Duodenal mucosa (tissue), 2 donors: ENCODE results near the gene ESRRB.

Source experiments
- H3K27ac ChIP-seq: one replicate; pipeline ENCODE4 v1.7.0; 2013; ENCODE audit warnings: low read depth, low read length
- H3K27me3 ChIP-seq, 2 donors: one replicate each; pipeline ENCODE4 v1.7.0; 2013; ENCODE audit warnings: low read length in 2 of 2, control low read depth in 1 of 2; ENCODE audit not compliant: insufficient read depth in 2 of 2, control insufficient read depth in 1 of 2
- H3K36me3 ChIP-seq, 2 donors: one replicate each; pipeline ENCODE4 v1.7.0; 2013; ENCODE audit warnings: low read length in 2 of 2, control low read depth in 1 of 2; ENCODE audit not compliant: insufficient read depth in 2 of 2, control insufficient read depth in 1 of 2
- H3K4me1 ChIP-seq, 2 donors: one replicate each; pipeline ENCODE4 v1.7.0; 2013; ENCODE audit warnings: low read length in 2 of 2, control low read depth in 1 of 2; ENCODE audit not compliant: insufficient read depth in 2 of 2, control insufficient read depth in 1 of 2
- H3K4me3 ChIP-seq, 2 donors: one replicate each; pipeline ENCODE4 v1.7.0; 2013; ENCODE audit warnings: low read length in 2 of 2, low read depth in 1 of 2
- H3K9ac ChIP-seq, 2 donors: one replicate each; pipeline ENCODE4 v1.7.0; 2013; ENCODE audit warnings: low read length in 2 of 2, low read depth in 1 of 2
- H3K9me3 ChIP-seq, 2 donors: one replicate each; pipeline ENCODE4 v1.7.0; 2013; ENCODE audit warnings: low read length in 2 of 2, control low read depth in 1 of 2; ENCODE audit not compliant: control insufficient read depth in 1 of 2

The ESRRB gene

GRCh38 chr14:76467711-76468155 lies 91.8 kb downstream of the ESRRB start:
- peaks cover 0 to 4% of the 10 kb centered on the region in 2 donors for H3K27me3 ChIP-seq
- H3K4me3 ChIP-seq: no peak overlapping the region
- H3K9me3 ChIP-seq: no peaks in the 10 kb centered on the region
- H3K4me1 ChIP-seq: no peaks in the 10 kb centered on the region
- no peaks in the 10 kb centered on the region for H3K36me3 ChIP-seq
- H3K9ac ChIP-seq: no peak overlapping the region
- no peak overlapping the region for H3K27ac ChIP-seq

DNA sequence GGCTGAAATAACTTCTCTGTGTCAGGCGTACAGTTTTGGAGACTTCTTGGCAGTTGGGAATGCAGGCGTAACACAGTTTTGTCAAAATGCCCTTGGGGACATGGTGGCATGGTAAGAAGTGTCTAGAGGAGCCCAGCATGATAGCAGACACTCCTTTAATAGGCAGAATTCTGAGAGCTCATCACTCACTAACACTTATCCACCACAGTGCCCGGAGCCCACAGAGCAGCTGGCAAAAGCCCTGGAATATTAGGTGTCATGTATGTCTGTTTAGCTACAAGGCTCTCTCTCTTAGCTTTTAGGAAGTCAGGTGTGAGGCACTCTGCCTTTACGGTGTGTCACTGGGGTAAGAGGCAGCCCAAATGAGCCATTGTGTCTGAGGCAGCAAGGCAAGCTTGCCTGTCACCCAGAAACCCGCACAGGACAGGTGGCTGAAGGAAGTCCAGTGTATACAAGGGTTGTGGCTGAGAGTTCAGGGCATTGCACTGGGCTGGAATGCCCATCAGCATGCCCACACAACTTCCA lies 96.3 kb downstream of the ESRRB start:
- no peak overlapping the region for H3K27ac ChIP-seq

DNA sequence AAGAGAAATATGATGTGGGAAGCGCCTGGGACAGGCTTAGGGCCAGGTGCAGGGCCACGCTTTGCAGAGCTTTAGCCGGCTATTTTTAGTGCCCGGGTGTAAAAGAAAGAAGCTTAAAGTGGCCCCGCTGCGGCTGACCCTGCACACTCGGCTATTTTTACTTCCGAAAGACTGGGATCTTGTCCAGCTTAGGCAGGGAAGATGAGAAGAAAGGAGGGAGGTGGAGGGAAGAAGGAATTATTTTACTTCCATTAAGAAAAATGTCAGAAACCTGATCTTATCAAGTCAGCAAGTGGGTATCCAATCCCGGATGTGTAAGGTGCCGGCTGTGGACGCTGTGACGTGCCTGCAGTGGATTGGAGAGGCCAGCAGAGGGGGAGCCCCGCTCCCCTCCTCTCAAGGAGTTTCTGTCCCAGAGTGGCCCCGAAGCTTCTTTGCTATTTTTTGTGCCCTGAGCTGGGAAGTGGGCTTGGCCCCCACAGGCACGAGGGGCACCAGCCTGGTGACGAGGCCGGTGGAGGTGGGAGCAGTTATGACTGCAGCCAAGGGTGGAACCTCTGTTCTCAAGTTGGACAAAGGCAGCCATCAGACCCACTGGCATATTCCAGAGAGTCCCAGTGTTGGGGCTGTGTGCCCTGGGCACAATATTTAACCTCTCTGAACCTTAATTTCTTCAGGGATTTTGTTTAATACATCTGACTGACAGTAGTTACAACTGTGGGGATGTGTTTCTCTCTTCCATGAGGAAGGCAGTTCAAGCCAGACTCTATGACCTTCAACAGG lies 97.7 kb downstream of the ESRRB start:
- Histone ChIP-seq H3K4me1 (no peaks in the 10 kb centered on the region), H3K27me3 (peaks cover 0 to 4% of the 10 kb centered on the region in 2 donors), H3K36me3 (no peaks in the 10 kb centered on the region), H3K9me3 (no peaks in the 10 kb centered on the region), H3K4me3 (no peak overlapping the region), H3K27ac (no peak overlapping the region), H3K9ac (no peak overlapping the region)

More for the DNA sequence above, 96.3 kb downstream of the ESRRB start:
- peaks cover 0 to 4% of the 10 kb centered on the region in 2 donors for H3K27me3 ChIP-seq
- H3K9me3 ChIP-seq: no peaks in the 10 kb centered on the region
- no peaks in the 10 kb centered on the region for H3K4me1 ChIP-seq
- H3K36me3 ChIP-seq: no peaks in the 10 kb centered on the region
- no peak overlapping the region for H3K9ac ChIP-seq
- no peak overlapping the region for H3K4me3 ChIP-seq

DNA sequence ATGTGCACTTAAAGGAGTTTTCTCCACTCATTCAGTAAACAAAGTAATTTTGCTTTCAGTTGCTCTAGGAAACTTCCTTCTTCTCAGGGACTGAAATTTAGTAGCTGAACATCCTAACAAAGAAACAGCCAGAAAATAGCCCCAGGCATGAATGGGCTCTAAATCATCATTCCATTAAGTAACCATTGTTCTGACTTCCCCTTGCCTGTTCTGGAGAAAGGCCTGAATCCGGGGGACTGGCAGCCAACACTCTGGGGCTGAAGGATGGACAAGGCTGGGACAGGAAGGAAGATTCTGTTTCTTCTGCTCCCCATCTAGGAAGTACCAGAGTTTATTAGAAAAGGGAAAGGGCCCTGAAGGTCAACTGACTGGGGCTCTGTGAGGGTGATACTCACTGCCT lies 104.5 kb downstream of the ESRRB start:
- H3K9me3 ChIP-seq: no peaks in the 10 kb centered on the region
- H3K9ac ChIP-seq: no peak overlapping the region
- H3K4me3 ChIP-seq: no peak overlapping the region
- no peak overlapping the region for H3K27ac ChIP-seq
- no peaks in the 10 kb centered on the region for H3K27me3 ChIP-seq
- H3K36me3 ChIP-seq: no peaks in the 10 kb centered on the region
- no peaks in the 10 kb centered on the region for H3K4me1 ChIP-seq

GRCh38 chr14:76484355-76484754 lies 108.4 kb downstream of the ESRRB start:
- Histone ChIP-seq H3K9me3 (no peaks in the 10 kb centered on the region), H3K36me3 (no peaks in the 10 kb centered on the region), H3K9ac (no peak overlapping the region), H3K27ac (no peak overlapping the region), H3K4me1 (no peaks in the 10 kb centered on the region), H3K27me3 (no peaks in the 10 kb centered on the region), H3K4me3 (no peak overlapping the region)

DNA sequence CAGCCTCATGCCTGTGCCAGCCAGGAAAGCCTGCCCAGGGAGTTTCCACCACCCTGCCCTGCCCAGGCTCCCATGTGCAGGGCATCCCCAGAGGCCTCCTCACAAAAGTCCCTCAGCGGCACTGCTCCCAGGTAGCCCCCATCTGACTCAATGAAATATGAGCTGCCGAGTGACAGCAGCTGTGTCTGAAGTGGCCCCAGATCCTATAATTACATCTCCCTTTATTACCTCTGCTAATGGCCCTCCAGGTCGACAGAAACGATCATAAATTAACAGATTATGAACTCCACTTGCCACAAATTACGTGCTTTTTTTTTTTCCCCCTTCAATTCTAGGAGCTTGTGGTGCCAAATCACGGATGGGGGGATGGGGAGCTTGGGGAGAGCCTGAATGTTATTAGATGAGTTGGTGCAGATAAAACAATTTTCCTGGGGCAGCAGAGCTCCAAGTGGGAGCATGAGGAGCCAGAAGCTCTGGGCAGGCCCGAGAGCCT lies 110.4 kb downstream of the ESRRB start:
- H3K9me3 ChIP-seq: no peaks in the 10 kb centered on the region
- no peaks in the 10 kb centered on the region for H3K36me3 ChIP-seq
- H3K4me3 ChIP-seq: no peak overlapping the region
- H3K9ac ChIP-seq: no peak overlapping the region
- no peaks in the 10 kb centered on the region for H3K4me1 ChIP-seq
- no peak overlapping the region for H3K27ac ChIP-seq
- H3K27me3 ChIP-seq: no peaks in the 10 kb centered on the region

DNA sequence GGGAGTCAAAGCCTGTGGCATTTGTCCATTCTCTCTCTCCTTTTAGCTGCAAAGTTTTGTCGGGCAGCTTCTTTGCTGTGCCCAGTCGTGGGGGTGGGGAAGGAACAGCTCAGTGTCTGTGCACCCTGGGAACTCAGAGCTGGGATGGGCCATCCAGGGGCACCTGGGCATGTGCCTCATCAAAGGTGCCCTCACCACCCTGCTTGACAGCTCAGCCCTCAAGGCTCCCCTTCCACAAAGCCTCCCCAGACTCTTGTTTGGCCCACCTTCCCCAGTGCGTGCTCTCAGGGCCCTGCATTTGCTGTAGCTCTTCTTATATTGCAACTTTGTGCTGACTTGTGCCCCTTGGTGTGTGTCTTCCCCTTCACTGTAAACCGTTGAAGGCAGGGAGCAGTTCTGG lies 112.6 kb downstream of the ESRRB start:
- Histone ChIP-seq H3K4me3 (no peak overlapping the region), H3K9ac (no peak overlapping the region), H3K9me3 (no peaks in the 10 kb centered on the region), H3K4me1 (no peaks in the 10 kb centered on the region), H3K27me3 (no peaks in the 10 kb centered on the region), H3K27ac (no peak overlapping the region), H3K36me3 (no peaks in the 10 kb centered on the region)

GRCh38 chr14:76489667-76490066 lies 113.7 kb downstream of the ESRRB start:
- Histone ChIP-seq H3K4me3 (no peak overlapping the region), H3K9me3 (no peaks in the 10 kb centered on the region), H3K36me3 (no peaks in the 10 kb centered on the region), H3K27me3 (no peaks in the 10 kb centered on the region), H3K27ac (no peak overlapping the region), H3K4me1 (no peaks in the 10 kb centered on the region), H3K9ac (no peak overlapping the region)

DNA sequence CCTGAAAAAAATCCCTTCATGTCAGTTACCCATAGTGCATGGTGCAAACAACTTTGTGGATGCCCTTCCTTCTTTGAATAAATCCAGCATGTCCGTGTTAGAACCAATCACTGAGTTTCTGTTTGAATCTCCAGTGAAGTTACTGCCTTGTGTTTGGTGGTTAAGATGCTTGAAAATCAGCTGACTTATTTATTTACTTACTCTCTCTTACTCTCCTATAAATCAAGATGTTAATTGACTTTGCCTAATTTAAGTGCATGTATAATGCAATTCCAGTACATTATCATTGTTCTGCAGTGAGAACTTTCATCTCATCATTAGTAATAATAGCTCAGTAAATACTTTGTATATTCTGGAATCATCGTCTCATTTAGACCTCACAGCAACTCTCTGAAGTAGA lies 114.2 kb downstream of the ESRRB start:
- Histone ChIP-seq H3K9ac (no peak overlapping the region), H3K27ac (no peak overlapping the region), H3K4me1 (no peaks in the 10 kb centered on the region), H3K36me3 (no peaks in the 10 kb centered on the region), H3K9me3 (no peaks in the 10 kb centered on the region), H3K27me3 (no peaks in the 10 kb centered on the region), H3K4me3 (no peak overlapping the region)

DNA sequence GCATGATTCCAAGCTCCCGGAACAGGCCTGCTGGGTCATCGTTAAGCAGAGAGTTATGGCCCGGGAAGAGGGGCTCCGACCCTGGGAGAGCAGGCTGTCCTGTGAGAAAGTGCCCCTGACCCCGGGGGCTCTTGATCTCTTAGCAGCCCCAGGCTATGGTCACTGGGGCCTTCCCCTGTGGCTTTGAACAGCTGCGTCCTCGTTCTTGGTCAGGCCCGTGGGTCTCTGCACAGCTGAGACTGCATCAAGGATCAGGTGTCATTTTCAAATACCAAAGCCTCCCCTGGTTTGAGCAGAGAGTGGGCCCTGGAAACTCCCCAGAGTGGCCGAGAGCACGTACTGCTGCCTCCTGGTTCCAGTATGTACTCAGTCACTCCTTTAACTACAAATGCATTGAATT lies 114.8 kb downstream of the ESRRB start:
- Histone ChIP-seq H3K36me3 (no peaks in the 10 kb centered on the region), H3K9me3 (no peaks in the 10 kb centered on the region), H3K4me3 (no peak overlapping the region), H3K27me3 (no peaks in the 10 kb centered on the region), H3K9ac (no peak overlapping the region), H3K27ac (no peak overlapping the region), H3K4me1 (no peaks in the 10 kb centered on the region)
